Neural progenitor cell (in vitro differentiated cells): ENCODE data around the gene MED26.

ENCODE experiments used
- CTCF ChIP-seq: fragments of 200-600 bp; sonication (generic); IDR thresholded peaks from 2 replicates; pipeline ENCODE4 v1.5.1; 2017; ENCODE audit warnings: antibody characterized with exemption, mild to moderate bottlenecking
- EZH2 ChIP-seq: fragments of 200-600 bp; sonication (generic); IDR thresholded peaks from 2 replicates; pipeline ENCODE4 v1.6.1; 2017; ENCODE audit warnings: antibody characterized with exemption, mild to moderate bottlenecking, moderate library complexity
- EZH2phosphoT487 ChIP-seq: fragments of 200-600 bp; sonication (generic); IDR thresholded peaks from 2 replicates; pipeline ENCODE4 v1.6.1; 2017; ENCODE audit warnings: antibody characterized with exemption

GRCh38 chr19:16637535-16637934 is 9.5 kb upstream of the MED26 start:
- TF ChIP-seq EZH2phosphoT487 (no peak), CTCF (no peak), EZH2 (no peak)
